GM21423 (cell line): Measurements from ENCODE around the gene ACP6.

Experiments
- ATAC-seq: cut with Tn5 transposase; IDR thresholded peaks from one replicate; pipeline ENCODE4 v1.9.1; 2021; ENCODE audit warnings: mild to moderate bottlenecking, moderate library complexity; ENCODE audit not compliant: unreplicated experiment

Gene ACP6

DNA sequence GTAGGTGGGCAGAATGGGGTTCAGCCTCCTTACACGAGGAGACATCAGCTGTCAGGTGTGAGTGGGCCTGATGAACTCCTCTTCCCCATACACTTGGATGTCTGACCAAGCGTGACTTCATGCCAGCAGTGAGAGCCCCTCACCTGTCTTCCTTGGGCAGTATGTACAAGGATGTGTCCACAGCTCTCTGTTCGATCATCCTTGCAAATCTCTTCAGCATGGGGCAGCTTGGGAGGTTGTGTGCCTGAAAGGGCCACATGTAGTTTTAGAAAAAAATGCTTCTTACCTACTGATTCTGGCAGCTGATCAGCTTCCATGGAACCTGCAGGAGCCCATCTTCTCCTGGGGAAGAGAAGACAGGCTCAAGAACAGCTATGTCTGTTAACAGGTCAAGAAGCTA lies 18.0 kb downstream of the ACP6 start:
- no peak for ATAC-seq

DNA sequence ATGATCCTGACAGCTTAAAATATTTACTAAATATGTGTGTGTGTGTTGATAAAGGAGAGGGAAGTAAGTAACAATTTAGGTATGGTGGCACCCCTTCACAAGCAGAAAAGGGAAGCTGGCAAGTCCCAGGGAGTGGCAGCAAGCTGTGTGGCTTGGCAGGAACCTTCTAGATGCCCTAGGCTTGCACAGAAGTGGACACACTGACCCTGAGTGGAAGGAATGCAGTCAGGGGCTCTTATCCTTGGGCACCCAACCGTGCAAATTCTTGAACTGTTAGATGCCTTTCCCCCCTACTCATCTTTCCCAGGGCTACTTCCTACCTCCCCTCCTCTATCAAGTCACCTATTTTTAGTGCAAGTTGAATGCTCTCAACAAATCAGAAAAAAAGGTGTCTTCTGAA lies 18.9 kb downstream of the ACP6 start:
- no peak for ATAC-seq

DNA sequence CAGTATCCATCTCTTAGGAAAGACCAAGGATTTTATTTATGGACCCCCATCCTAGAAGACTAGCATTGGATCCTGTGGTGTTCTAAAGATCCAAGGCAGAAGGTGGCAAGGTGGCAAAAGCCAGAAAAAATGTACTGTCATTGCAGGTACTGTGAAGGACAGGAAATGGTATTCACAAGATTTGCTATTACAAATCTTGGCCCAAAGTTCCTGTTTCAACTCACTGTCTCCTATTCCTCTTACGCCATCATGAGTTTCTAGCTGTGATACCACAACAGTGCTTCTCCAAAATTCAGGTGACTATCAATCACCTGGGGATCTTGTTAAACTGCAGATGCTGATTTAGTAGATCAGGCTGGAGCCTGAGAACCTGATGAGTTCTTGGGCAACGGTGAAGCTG lies 21.4 kb downstream of the ACP6 start:
- ATAC-seq, result no peak

GRCh38 chr1:147647796-147648633 lies 22.3 kb downstream of the ACP6 start:
- ATAC-seq, result peak; percentile 56

DNA sequence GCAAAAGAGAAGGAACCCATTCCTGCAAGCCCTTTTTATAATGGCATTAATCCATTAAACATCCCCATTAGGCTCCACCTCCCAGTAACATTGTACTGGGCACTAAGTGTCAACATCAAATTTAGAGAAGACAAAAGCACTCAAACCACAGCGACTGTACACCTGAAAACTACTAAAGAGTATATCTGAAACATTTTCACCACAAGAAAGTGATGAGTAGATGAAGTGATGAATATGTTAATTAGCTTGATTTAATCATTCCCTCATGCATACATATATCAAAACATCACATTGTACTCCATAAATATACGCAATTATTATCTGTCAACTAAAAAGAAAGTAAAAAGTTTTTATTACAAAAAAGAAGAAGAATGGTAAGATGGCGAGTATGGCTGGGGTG lies 26.4 kb downstream of the ACP6 start:
- no peak for ATAC-seq

- ATAC-seq, result no peak
Observed at GRCh38 chr1:147641695-147642592, 28.4 kb downstream of the ACP6 start.

DNA sequence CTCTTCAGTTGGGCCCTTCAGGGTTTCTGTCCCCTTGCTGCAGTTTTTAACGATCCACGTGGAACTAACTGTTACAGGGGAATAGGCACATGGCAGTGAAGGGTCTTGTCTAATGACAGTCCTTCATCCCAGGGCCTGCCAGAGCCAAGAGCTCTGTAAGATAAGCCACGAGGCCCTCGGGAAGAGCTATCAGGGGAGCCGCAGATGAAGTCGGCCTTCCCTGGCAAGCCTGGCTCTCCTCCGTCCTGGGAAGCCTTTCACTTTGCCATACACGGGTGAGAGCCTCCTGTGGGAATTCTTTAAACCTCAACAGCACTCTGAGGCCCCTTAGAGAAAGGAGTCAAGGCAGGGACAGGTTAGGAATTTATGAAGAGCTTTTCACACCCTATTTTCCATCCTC lies 29.0 kb downstream of the ACP6 start:
- ATAC-seq, result no peak

- ATAC-seq, result peak; percentile 91
Observed at GRCh38 chr1:147640553-147641165, 29.7 kb downstream of the ACP6 start.

GRCh38 chr1:147636314-147636713 lies 34.0 kb downstream of the ACP6 start:
- ATAC-seq, result no peak

GRCh38 chr1:147635342-147635741 lies 35.0 kb downstream of the ACP6 start:
- ATAC-seq, result no peak

GRCh38 chr1:147634645-147635044 lies 35.7 kb downstream of the ACP6 start:
- no peak for ATAC-seq

- no peak for ATAC-seq
Observed at GRCh38 chr1:147633759-147634158, 36.6 kb downstream of the ACP6 start.

DNA sequence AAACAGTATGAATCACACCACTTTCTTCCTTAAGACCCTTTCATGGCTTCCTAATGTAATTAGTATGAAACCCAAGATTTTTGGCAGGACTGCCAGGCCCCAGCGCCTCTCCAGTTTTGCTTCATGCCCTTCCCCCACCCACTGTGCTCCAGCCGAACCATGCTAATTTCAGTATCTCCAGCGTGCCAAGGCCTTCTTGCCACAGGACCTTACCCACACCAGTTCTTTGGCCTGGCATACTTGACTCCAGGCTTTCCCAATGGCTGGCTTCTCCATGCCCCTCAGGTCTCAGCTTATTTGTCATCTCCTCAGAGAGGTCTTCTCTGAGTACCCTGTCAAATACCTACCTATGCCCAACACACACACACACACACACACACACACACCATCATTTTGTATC lies 38.5 kb downstream of the ACP6 start:
- ATAC-seq, result no peak

- ATAC-seq, result no peak
Observed at GRCh38 chr1:147630447-147630846, 39.9 kb downstream of the ACP6 start.

DNA sequence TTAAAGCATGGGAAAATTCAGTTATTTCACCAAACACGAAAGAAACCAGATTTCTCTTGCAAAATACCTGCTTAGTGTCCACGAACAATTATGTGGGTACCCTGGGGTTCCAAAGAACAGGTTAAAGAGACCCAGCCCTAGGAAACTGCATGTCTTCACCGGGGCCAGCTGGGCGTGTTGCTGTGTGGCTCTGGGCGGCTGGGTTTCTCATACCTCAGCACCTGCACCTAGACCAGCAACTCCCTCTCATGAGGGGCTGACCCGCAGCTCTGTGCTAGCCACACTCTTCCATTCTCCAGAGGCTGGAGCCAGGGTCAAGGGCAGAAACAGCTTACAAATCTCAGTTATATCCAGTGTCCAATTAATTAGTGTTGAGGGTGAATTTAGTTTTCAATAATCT lies 40.3 kb downstream of the ACP6 start:
- no peak for ATAC-seq

DNA sequence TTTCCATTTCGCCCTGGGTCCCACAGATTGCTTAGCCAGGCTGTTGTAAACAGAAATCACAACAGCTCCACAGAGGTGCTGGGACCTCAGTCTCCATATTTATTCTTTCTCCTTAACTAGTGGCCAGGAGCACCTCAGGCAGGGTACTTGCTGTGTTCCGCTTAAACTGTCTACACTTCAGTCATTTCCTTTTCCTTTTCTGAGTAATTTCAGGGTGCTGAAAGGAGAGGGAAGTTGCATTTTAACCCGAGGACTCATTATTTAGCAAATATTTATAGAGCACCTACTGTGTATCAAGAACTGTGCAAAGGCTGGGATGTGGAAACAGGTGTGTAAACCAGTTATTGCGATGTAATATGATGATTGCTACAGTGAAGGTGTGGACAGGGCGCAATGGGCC lies 41.9 kb downstream of the ACP6 start:
- no peak for ATAC-seq

GRCh38 chr1:147627435-147628110 lies 42.8 kb downstream of the ACP6 start:
- ATAC-seq, result no peak

- no peak for ATAC-seq
Observed at GRCh38 chr1:147626739-147627138, 43.6 kb downstream of the ACP6 start.

- ATAC-seq, result no peak
Observed at GRCh38 chr1:147626291-147626690, 44.0 kb downstream of the ACP6 start.

GRCh38 chr1:147625362-147625995 lies 44.8 kb downstream of the ACP6 start:
- no peak for ATAC-seq

- no peak for ATAC-seq
Observed at GRCh38 chr1:147624529-147624928, 45.8 kb downstream of the ACP6 start.
